ENCODE results near the gene ZFAND3.

- TF ChIP-seq CTCF (IDR thresholded peaks at IDR 0.05; ENCODE audit: low read length) (no peak), EZH2 (IDR thresholded peaks at IDR 0.05; ENCODE audit: borderline replicate concordance, low read length) (no peak)
Observed at GRCh38 chr6:38163186-38164130, 343.9 kb downstream of the ZFAND3 start.

Measured in OCI-LY1 (cell line).